ENCODE results near the gene CCDC134. TPM values are rescaled to one million over a fixed set of nuclear protein-coding genes. Genes with fewer than 3 reads are reported as not detected.
A peak's percentile ranks its signal among the peaks of the same experiment; 100 is the strongest.

Gene CCDC134
- total and polyA plus RNA-seq, 2 of the 13 experiments (the other 11 are each of a cell fraction or from before 2014, with no cell fraction given), result 4.8 to 17.4 TPM

- 0 out of 2 replicates have a peak, but pooled peaks have one; percentile 55 for TF ChIP-seq PRDM15 (CRISPR knock-in tag; IDR thresholded peaks at IDR 0.05)
- peak; percentile 32; the same call in 1 of the 2 replicates for TF ChIP-seq ZNF652 (CRISPR knock-in tag; IDR thresholded peaks at IDR 0.05; ENCODE audit: borderline replicate concordance, low read depth)
- no peak for TF ChIP-seq HMG20A (CRISPR knock-in tag; IDR thresholded peaks at IDR 0.05; ENCODE audit: borderline replicate concordance)
- TF ChIP-seq AKNA (CRISPR knock-in tag; IDR thresholded peaks at IDR 0.05; ENCODE audit: borderline replicate concordance), result peak; percentile 35; the same call in 1 of the 2 replicates
- peak; percentile 95 for TF ChIP-seq SP2 (CRISPR knock-in tag; IDR thresholded peaks at IDR 0.05)
- TF ChIP-seq ZNF605 (CRISPR knock-in tag; IDR thresholded peaks at IDR 0.05), result peak; percentile 93
- TF ChIP-seq BCL6 (CRISPR knock-in tag; IDR thresholded peaks at IDR 0.05), result peak; percentile 31; the same call in 1 of the 2 replicates
- TF ChIP-seq DR1 (CRISPR knock-in tag; IDR thresholded peaks at IDR 0.05), result peak; percentile 88
- TF ChIP-seq ZSCAN29 (CRISPR knock-in tag; conservative IDR thresholded peaks at IDR 0.05), result peak; percentile 91
- peak; percentile 16; the same call in 1 of the 2 replicates for TF ChIP-seq SP5 (CRISPR knock-in tag; IDR thresholded peaks at IDR 0.05; ENCODE audit: borderline replicate concordance, low read depth)
- no peak; the same call in none of the 2 replicates for TF ChIP-seq THAP7 (CRISPR knock-in tag; IDR thresholded peaks at IDR 0.05)
- TF ChIP-seq XRCC5 (optimal IDR thresholded peaks at IDR 0.05; ENCODE audit: low read length), result peak; percentile 46
- TF ChIP-seq KMT2B (CRISPR knock-in tag; IDR thresholded peaks at IDR 0.05), result peak; percentile 86; the same call in 1 of the 2 replicates
- no peak for TF ChIP-seq SYNCRIP (IDR thresholded peaks at IDR 0.05; ENCODE audit: insufficient read depth, low read depth, low read length)
- TF ChIP-seq ISX (CRISPR knock-in tag; conservative IDR thresholded peaks at IDR 0.05), result 0 out of 2 replicates have a peak, but pooled peaks have one; percentile 69
- TF ChIP-seq GABPA (IDR thresholded peaks at IDR 0.05; ENCODE audit: low read depth, low read length), result peak; percentile 82
- peak; percentile 86 for TF ChIP-seq GABPA (CRISPR knock-in tag; IDR thresholded peaks at IDR 0.05; ENCODE audit: low read depth)
- peak; percentile 81 for TF ChIP-seq ZNF292 (CRISPR knock-in tag; IDR thresholded peaks at IDR 0.05; ENCODE audit: borderline replicate concordance, low read depth)
- no peak for TF ChIP-seq POLR2AphosphoS2 (IDR thresholded peaks at IDR 0.05; ENCODE audit: low read depth, low read length)
- peak; percentile 75; the same call in 1 of the 2 replicates for TF ChIP-seq CBFB (CRISPR knock-in tag; IDR thresholded peaks at IDR 0.05)
- TF ChIP-seq ZNF546 (CRISPR knock-in tag; conservative IDR thresholded peaks at IDR 0.05), result peak; percentile 96
These were observed at the start of gene CCDC134 (continued) for GRCh38 chr22:41800348-41801146.
